B cell (primary cell): Measurements from ENCODE around the gene KDM1B.

Experiments
- CTCF ChIP-seq: fragments of 200-600 bp; IDR thresholded peaks from one replicate; pipeline ENCODE4 v1.8.0; 2022; ENCODE audit warnings: antibody characterized with exemption, mild to moderate bottlenecking
- EZH2 ChIP-seq: IDR thresholded peaks from 2 replicates; pipeline ENCODE4 v1.6.1; 2012; ENCODE audit warnings: borderline replicate concordance, low read depth, mild to moderate bottlenecking, moderate library complexity, low read length; ENCODE audit not compliant: insufficient read depth, poor library complexity, severe bottlenecking

- TF ChIP-seq CTCF (no peak), EZH2 (no peak)
These were observed 89.9 kb downstream of the KDM1B start for GRCh38 chr6:18245079-18245478.
